HG03378 (cell line): ENCODE data around the gene PPCS.
"Not testable (repeated sequence)": the region's sequence is repeated elsewhere in the genome, so short reads cannot be mapped to it uniquely, and the experiment has no call there.

Experiments used
- ATAC-seq: cut with Tn5 transposase; IDR thresholded peaks from one replicate; pipeline ENCODE4 v1.9.1; 2021; ENCODE audit warnings: mild to moderate bottlenecking, moderate library complexity; ENCODE audit not compliant: unreplicated experiment

Gene PPCS

DNA sequence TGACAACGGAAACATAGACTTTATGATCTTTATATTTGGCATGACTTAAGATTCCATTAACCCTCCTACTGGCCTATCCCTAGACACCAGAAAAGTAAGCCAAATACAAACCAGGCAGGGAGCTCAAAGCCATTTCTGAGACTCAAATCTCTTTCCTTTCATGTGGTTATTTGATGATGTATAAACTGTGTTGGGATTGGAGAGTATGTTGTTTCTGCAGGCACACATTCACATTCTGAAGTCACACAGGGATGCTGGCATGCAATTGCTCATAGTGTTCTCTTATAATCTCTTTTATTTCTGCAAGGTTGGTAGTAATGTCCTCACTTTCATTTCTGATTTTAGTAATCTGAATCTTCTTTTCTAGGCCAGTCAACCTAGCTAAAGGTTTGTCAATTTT lies 6.3 kb upstream of the PPCS start:
- ATAC-seq = no peak

DNA sequence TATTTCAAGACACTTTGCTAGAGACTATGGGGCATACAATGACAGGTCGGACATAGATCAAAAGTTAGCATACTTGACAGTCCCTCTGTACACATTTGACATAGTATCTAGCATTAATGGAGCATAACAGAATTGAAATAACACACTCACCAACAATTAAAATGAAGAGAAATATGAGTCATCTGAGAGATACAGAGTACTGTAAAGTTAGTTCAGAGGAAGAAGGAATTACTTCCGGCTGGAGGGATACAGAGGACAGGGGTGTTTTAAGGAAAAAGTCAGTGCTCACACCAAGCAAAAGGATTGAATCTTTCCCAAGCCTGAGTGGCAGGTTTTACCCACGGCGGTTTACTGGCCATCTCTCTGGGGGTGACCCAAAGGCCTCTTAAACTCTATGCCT lies 3.0 kb upstream of the PPCS start:
- no peak for ATAC-seq

DNA sequence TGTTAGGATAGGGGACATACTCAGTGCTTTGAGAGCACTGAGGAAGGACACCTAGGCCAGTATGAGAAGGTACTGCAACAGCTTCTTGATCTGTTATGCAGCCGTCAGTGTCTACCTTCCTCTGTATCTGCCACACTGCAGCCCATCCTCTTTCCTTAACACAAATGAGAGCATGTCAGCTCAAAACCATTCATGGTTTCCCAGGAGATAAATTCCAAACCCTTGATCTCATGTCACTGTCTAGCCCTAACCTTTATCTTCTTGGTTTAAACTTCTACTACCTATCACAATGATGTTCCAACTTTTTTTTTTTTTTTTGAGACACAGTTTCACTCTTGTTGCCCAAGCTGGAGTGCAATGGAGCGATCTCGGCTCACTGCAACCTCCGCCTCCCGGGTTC lies 1.9 kb upstream of the PPCS start:
- ATAC-seq = no peak

DNA sequence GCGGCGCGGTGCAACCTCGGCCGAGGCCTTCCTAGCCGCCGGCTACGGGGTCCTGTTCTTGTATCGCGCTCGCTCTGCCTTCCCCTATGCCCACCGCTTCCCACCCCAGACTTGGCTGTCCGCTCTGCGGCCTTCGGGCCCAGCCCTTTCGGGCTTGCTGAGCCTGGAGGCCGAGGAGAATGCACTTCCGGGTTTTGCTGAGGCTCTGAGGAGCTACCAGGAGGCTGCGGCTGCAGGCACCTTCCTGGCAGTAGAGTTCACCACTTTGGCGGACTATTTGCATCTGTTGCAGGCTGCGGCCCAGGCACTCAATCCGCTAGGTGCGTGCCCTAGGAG lies 379 bp downstream of the PPCS start:
- peak; percentile 43 for ATAC-seq

DNA sequence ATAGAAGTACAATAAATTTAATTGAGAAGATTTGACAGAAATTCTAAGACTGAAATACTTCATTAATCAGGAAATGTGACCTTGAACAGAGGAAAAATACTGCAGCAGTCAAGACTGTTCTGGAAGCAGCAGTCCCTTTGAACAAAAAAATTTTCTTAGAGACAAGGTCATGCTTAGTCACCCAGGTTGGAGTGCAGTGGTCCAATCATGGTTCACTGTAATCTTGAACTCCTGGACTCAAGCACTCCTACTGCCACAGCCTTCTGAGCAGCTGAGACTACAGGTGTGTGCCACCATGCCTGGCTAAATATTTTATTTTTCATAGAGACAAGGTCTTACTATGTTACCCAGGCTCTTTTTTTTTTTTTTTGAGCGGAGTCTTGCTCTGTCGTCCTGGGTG lies 4.9 kb downstream of the PPCS start:
- ATAC-seq = no peak

DNA sequence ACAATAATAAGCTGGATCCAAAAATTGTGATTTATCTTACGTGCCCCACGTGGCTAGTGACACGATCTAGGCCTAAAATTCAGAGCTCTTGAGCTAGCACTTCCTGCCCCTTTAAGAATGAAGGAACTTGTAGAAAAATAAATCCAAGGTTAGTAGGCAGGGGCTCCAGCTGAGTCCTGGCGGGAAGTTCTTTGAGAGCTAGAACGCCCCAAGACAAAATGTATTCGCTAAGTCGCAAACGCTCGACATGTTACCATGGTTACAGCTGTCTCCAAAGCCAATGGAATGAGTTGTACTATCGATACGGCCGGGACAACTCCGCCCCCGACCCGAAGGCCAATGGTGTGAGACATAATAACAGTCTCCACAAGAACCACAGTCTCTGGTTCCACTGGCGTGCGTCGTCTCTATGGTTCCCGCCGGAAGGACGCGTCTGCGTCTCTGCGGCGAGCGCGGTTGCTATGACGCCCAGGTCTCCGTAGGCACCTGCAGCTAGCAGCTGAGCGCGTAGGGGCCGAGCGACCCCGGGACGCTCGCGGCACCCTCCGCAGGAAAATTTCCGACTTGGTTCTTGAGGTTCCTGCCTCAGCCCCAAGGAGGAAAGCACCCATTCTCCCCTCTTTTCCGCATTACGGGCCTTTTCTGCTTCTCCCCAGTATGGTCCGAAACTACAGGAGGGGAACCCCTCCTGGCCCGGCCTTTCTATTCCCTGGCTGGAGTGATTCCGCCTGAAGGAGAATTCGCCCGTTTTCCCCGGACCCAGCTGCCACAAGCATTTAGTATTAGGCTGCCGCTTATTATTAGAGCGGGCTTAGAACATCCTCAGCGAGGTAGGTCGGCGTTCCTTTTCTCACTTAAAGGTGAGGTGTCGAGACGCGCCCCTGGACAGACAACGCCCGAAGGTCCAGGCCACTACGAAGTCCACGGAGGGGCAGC lies 6.8 kb downstream of the PPCS start, which contains the start of gene CCDC30:
CCDC30 (plus strand) TSS at position 459 of the 936 bp plus-strand sequence. CDS start 17,266 bp downstream, outside the sequence.
- ATAC-seq = peak; percentile 96

DNA sequence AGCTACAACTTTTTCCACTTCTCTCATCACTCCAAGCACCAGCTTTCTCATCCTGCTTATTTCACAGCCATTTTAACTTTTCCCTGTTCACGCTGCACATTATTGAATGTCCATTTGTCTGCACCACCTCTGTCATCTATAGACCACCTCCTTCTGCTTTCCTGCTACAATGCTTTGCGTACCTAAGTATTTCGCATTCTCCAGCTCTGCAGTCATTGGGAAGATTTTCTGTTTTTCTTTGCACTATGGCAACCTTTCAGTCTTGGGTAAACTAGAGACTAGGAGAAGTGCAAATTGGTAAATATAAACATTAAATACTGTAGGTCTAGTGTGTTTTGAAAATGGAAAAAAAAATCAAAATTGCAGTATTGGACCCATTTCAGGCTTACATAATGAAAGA lies 7.6 kb downstream of the PPCS start:
- ATAC-seq = no peak

DNA sequence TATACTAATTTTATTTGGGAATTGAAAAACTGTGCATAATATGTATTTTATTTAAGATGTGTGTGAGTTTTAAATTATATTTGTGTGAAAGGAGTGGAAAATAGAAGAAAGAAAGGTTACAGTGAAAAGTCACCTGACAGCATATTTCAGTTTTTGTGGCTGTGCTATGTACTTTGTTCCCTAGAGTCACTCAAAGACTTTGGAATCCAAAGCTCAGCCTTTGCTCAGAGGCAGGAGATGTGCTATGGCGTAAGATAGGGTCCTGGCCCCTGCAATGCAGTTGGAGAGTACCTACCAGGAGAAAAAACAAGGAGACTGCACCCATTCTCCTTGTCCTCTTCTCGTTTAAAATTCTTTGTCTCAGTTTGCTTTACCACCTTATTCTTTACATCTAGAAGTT lies 9.7 kb downstream of the PPCS start:
- no peak for ATAC-seq

DNA sequence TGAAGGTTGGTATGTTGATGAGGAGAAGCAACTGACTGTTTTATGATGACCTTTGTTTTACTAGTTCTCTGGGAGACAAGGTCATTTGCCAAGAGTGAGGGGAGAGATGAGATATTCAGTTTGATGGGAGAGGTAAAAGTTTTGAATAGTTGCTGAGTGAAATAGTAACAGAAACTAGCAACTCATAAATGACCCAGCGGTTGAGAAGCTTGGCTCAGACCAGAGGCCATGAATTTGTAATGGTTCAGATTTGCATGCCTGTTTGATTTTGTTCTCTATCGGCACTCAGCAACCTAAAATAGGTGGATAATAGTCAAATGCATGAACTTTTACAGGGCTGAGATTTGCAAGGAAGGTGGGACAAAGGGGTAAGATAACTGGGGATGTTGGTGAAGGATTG lies 13.4 kb downstream of the PPCS start:
- no peak for ATAC-seq

DNA sequence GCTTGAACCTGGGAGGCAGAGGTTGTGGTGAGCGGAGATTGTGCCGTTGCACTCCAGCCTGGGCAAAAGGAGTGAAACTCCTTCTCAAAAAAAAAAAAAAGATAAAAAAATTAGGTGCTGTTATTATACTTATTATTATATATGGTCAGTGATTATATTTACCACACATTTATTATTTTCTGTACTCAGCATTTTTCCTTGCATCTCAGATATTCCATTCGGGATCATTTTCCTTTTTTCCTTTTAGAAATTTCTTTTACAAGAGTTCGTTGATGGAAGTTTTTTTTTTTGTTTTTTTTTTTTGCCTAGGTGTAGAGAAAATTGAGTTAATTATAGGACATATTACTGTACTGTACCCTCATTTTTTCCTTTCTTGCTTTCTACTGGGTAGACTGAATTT lies 20.3 kb downstream of the PPCS start:
- ATAC-seq = no peak

DNA sequence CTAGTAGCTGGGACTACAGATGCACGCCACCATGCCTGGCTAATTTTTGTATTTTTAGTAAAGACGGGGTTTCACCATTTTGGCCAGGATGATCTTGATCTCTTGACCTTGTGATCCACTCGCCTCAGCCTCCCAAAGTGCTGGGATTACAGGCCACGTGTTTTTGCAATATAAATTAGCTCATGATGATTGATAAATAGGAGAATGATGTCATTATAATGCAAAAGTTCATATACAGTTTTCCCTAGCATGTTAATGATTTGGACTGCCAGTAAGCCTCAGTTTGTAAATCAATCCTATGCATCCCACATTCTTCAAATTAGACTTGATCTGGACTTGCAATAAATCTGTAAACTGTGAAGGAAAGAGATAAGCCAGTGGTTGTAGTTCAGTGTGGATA lies 21.0 kb downstream of the PPCS start:
- not testable (repeated sequence) for ATAC-seq

DNA sequence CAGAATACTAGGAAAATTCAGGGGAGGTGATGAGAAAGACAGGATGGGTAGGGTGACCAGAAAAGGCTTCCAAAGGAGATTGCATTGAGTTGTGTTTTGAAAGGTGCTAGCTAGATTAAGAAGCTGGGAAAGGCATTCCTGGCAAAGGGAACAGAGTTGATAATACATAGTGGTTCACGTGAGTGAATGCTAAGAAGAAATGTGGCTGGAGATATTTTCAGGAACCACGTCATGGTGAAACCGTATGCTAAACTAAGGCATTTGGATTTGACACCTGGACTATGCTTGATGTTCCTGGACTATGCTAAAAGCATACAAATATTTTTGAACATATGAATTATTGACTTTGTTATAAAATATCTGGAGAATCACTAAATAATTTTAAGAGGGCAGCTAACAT lies 21.4 kb downstream of the PPCS start:
- no peak for ATAC-seq

DNA sequence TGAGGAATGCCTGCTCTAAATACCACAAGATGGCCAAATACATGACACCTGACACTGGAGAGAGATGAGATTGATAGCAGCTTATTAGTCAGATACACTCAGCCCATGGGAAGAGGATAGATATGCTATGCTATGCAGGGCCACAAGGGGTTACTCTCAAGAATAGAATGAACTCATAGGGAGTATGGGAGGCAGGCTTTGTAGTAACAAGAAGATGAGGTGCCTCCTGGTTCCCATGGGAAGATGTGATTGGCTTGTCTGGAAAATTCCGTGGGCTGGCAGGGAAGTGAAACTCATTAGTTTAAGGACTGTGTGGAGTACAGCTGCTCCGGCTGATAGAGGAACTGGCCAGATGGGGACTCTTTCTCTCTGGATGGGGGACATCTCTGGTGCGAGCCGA lies 23.3 kb downstream of the PPCS start:
- ATAC-seq = no peak

DNA sequence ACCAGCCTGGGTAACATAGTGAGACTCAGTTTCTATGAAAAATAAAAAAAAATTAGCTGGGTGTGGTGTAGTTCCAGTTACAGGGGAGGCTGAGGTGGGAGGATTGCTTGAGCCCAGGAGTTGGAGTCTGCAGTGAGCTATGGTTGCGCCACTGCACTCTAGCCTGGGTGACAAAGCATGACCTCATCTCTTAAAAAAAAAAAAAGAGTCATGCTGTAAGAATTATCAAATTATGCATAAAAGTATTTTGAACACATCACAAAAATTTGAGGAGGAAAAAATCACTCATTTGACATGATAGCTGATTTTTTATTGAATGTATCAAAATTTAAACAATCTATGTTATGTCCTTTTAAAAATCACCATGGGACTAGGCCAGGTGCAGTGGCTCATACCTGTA lies 24.6 kb downstream of the PPCS start:
- ATAC-seq = no peak

DNA sequence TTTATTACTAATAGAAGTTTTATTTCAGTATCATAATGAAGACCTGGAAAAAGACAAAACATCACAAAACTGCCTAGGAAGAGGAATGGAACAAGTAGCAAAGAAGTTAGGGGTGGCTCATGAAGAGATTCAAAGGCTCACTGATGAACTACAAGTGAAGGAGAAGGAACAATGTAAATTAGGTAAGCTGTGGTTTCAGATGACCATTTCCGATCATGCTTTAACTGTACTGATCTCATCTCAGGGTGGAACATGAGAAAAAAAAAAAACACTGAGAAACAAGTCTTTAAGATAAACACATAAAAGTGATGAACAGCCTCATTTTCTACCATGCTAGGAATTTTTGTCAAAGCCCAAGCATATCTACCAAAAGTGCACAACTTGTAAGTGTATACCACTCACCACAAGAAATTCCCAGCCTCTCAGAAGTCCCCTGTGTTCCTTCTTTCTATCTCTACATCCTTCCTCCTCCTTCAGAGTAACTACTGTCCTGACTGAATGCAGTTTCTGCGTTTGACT lies 26.4 kb downstream of the PPCS start:
- ATAC-seq = no peak

DNA sequence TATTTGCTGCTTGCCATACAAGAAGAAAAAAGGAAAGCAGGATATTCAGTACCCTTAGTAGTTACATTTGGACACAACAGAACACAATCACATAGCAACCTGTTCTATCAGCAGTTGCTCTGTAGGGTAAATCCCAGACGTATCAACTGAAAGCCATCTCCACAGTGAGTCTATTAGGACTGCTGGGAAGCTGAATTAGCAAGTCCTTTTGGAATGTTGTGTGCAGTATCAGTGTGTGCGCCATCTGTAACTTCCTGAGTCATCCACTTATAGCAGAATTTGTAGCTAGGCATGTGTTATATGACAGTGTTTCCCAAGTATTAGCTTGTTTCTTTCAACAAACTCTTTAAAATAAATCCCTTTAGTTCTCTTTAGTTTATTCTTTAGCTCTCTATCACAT lies 28.0 kb downstream of the PPCS start:
- ATAC-seq = no peak

DNA sequence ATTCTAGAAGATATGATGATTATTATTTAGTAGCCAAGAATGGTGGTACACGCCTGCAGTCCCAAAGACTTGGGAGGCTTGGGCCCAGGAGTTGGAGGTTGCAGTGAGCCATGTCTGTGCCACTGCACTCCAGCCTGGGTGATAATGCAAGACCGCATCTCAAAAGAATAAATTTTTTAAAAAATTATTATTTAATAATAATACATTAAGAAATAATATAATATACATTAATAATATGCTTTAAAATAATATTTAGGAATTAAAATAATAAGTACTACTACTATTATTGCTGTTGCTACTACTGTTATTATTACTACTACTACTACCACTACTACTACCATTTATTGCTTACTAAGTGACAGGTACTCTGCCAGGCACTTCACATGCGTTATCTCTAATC lies 33.9 kb downstream of the PPCS start:
- ATAC-seq = no peak

DNA sequence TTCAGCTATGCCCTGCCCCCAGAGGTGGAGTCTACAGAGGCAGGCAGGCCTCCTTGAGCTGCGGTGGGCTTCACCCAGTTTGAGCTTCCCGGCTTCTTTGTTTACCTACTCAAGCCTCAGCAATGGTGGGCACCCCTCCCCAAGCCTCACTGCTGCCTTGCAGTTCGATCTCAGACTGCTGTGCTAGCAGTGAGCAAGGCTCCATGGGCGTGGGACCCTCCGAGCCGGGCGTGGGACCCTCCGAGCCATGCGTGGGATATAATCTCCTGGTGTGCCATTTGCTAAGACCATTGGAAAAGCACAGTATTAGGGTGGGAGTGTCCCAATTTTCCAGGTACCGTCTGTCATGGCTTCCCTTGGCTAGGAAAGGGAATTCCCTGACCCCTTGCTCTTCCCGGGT lies 45.7 kb downstream of the PPCS start:
- ATAC-seq = not testable (repeated sequence)

DNA sequence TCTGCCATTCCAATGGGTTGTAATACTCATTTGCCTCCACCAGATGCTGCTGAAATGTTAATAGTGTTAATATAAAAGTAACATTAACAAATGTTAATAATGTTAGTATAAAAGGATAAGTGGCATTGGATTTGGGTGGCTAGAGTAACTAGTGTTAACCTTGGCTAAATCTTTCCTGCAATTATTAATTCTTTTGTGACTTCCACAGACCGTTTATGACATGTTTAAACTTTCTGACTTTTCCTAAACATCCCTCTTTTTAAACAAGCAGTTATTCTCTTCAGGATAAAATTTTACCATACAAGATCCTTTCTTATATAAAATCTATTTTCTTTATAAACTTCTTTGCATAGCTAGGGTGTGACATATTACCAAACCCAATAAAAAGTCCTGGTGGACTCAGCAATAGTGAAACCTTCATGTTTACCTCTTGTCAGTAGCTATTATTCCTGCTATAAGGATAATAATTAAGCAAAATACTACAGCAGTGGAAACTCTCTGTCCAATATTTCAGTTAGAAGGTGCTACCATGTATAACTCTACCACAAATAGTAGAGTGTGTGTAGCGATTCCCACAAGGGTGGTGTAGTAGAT lies 48.3 kb downstream of the PPCS start:
- ATAC-seq = no peak

DNA sequence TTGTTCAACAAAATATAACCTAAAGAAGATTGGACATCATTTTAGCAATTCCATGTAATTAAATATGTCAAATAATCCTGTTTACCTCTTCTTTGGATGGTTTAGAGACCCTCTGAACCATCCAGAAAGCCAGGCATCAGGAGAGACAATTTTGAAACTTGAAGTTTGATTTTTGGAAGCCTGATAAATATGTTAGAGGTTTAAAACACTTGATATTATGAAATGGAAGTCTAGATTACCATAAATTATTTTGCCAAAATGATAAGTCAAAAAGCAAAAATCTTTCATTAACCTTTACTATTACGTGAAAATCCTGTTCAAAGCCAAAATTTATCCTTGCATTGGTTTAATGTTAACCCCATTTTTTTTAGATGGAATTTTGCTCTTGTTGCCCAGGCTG lies 50.2 kb downstream of the PPCS start:
- no peak for ATAC-seq
